ENCODE results near the gene CSTPP1. TPM values are rescaled to one million over a fixed set of nuclear protein-coding genes. Genes with fewer than 3 reads are reported as not detected.

CSTPP1 gene
- polyA plus RNA-seq, 1 donor (not counting 4 experiments of a cell fraction or from before 2014, with no cell fraction given), result 20.0 TPM

DNA sequence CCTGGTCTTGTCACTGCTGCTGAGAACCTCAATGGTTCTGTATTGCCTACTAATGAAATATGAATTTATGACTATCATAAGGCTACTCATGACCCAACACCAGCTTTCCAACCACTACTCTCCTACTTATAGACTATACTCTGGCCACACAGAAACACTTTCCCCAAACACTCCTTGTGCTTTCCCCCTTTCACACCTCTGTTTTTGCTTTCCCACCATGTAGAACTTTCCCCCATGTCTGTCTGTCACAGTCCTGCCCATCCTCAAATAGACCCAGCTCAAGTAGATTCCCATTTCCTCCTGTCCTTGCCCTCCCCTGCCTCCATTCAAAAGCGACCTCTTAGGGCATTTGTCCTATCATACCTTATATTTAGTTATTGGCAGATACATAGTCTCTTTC is 134.2 kb downstream of the CSTPP1 start:
- Histone ChIP-seq H3K9me1 (ENCODE audit: control insufficient read depth, extremely low read depth, insufficient read depth, low read length) (no peaks in the 10 kb centered on the region), H3K4me3 (ENCODE audit: control insufficient read depth in 2 of 3, extremely low read depth in 1 of 3, insufficient read depth in 2 of 3, low read depth in 1 of 3, low read length in 3 of 3) (no peak overlapping the region), H3K27me3 (ENCODE audit: control insufficient read depth, extremely low read depth, insufficient read depth, low read length) (no peaks in the 10 kb centered on the region), H2AFZ (ENCODE audit: control insufficient read depth, low read length) (no peak overlapping the region), H3K4me2 (ENCODE audit: control insufficient read depth, extremely low read depth, insufficient read depth, low read depth, low read length) (no peak overlapping the region), H3K4me1 (ENCODE audit: control insufficient read depth, extremely low read depth, insufficient read depth, low read length) (peaks cover 11% of the 10 kb centered on the region), H3K36me3 (ENCODE audit: control insufficient read depth in 2 of 2, extremely low read depth in 1 of 2, insufficient read depth in 2 of 2, low read length in 2 of 2) (no peaks in the 10 kb centered on the region), H3K9me3 (ENCODE audit: control insufficient read depth, low read depth, low read length) (no peaks in the 10 kb centered on the region), H3K79me2 (ENCODE audit: control insufficient read depth, insufficient read depth, low read length) (no peaks in the 10 kb centered on the region), H3K27ac (ENCODE audit: control insufficient read depth, insufficient read depth, low read length) (no peak overlapping the region), H3K9ac (ENCODE audit: control insufficient read depth, extremely low read depth, insufficient read depth, low read length) (no peak overlapping the region), H4K20me1 (ENCODE audit: control insufficient read depth, extremely low read depth, insufficient read depth, low read length) (no peaks in the 10 kb centered on the region)
- TF ChIP-seq, protein P1, sequence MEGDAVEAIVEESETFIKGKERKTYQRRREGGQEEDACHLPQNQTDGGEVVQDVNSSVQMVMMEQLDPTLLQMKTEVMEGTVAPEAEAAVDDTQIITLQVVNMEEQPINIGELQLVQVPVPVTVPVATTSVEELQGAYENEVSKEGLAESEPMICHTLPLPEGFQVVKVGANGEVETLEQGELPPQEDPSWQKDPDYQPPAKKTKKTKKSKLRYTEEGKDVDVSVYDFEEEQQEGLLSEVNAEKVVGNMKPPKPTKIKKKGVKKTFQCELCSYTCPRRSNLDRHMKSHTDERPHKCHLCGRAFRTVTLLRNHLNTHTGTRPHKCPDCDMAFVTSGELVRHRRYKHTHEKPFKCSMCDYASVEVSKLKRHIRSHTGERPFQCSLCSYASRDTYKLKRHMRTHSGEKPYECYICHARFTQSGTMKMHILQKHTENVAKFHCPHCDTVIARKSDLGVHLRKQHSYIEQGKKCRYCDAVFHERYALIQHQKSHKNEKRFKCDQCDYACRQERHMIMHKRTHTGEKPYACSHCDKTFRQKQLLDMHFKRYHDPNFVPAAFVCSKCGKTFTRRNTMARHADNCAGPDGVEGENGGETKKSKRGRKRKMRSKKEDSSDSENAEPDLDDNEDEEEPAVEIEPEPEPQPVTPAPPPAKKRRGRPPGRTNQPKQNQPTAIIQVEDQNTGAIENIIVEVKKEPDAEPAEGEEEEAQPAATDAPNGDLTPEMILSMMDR (optimal IDR thresholded peaks at IDR 0.05 in 1 of 3, IDR thresholded peaks at IDR 0.05 in 1 of 3, conservative IDR thresholded peaks at IDR 0.05 in 1 of 3; ENCODE audit: extremely low read depth in 1 of 3, insufficient read depth in 2 of 3, low read length in 3 of 3), result no peak
- no peak for TF ChIP-seq EZH2 (IDR thresholded peaks at IDR 0.05; ENCODE audit: low read length)
- dilution Hi-C loops (cut with MboI; ENCODE audit: extremely low pct_ligation_motif_present, low sequenced_read_pairs), result no loop called here
- no peak for FAIRE-seq
- no peak for DNase-seq (ENCODE audit: low read depth, low spot score)

DNA sequence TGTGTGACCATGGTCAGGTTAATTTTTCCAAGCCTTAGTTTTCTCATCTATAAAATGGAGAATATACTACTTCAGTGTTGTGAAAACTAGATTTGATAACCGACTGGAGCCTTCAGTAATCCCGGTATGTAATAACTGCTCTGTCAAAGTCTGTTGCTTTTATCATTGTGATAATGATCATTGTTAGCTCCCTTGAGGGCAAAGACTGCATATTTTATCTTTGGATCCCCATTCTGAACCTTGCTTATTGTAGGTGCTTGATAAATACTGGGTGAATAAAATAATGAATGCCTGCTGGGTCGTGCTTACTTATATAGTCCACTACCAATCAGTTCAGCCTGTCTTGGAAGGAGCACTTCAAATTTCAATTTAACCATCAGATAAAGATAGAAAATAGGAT is 134.8 kb downstream of the CSTPP1 start:
- H3K4me3 ChIP-seq (ENCODE audit: control insufficient read depth in 2 of 3, extremely low read depth in 1 of 3, insufficient read depth in 2 of 3, low read depth in 1 of 3, low read length in 3 of 3), result no peak overlapping the region
- peaks cover 11% of the 10 kb centered on the region for H3K4me1 ChIP-seq (ENCODE audit: control insufficient read depth, extremely low read depth, insufficient read depth, low read length)
- no peaks in the 10 kb centered on the region for H3K79me2 ChIP-seq (ENCODE audit: control insufficient read depth, insufficient read depth, low read length)
- H3K9me3 ChIP-seq (ENCODE audit: control insufficient read depth, low read depth, low read length), result no peaks in the 10 kb centered on the region
- no peak for FAIRE-seq
- dilution Hi-C loops (cut with MboI; ENCODE audit: extremely low pct_ligation_motif_present, low sequenced_read_pairs), result no loop called here
- no peaks in the 10 kb centered on the region for H3K36me3 ChIP-seq (ENCODE audit: control insufficient read depth in 2 of 2, extremely low read depth in 1 of 2, insufficient read depth in 2 of 2, low read length in 2 of 2)
- H2AFZ ChIP-seq (ENCODE audit: control insufficient read depth, low read length), result no peak overlapping the region
- H3K27ac ChIP-seq (ENCODE audit: control insufficient read depth, insufficient read depth, low read length), result no peak overlapping the region
- H3K4me2 ChIP-seq (ENCODE audit: control insufficient read depth, extremely low read depth, insufficient read depth, low read depth, low read length), result no peak overlapping the region
- no peak overlapping the region for H3K9ac ChIP-seq (ENCODE audit: control insufficient read depth, extremely low read depth, insufficient read depth, low read length)
- no peak for DNase-seq (ENCODE audit: low read depth, low spot score)
- H3K9me1 ChIP-seq (ENCODE audit: control insufficient read depth, extremely low read depth, insufficient read depth, low read length), result no peaks in the 10 kb centered on the region
- H3K27me3 ChIP-seq (ENCODE audit: control insufficient read depth, extremely low read depth, insufficient read depth, low read length), result no peaks in the 10 kb centered on the region
- H4K20me1 ChIP-seq (ENCODE audit: control insufficient read depth, extremely low read depth, insufficient read depth, low read length), result no peaks in the 10 kb centered on the region
- TF ChIP-seq, protein P1 (optimal IDR thresholded peaks at IDR 0.05 in 1 of 3, IDR thresholded peaks at IDR 0.05 in 1 of 3, conservative IDR thresholded peaks at IDR 0.05 in 1 of 3; ENCODE audit: extremely low read depth in 1 of 3, insufficient read depth in 2 of 3, low read length in 3 of 3), result no peak
- no peak for TF ChIP-seq EZH2 (IDR thresholded peaks at IDR 0.05; ENCODE audit: low read length)
